ENCODE results near the gene PSME3IP1.
"Not testable (repeated sequence)": the region's sequence is repeated elsewhere in the genome, so short reads cannot be mapped to it uniquely, and the experiment has no call there.

PSME3IP1 gene

DNA sequence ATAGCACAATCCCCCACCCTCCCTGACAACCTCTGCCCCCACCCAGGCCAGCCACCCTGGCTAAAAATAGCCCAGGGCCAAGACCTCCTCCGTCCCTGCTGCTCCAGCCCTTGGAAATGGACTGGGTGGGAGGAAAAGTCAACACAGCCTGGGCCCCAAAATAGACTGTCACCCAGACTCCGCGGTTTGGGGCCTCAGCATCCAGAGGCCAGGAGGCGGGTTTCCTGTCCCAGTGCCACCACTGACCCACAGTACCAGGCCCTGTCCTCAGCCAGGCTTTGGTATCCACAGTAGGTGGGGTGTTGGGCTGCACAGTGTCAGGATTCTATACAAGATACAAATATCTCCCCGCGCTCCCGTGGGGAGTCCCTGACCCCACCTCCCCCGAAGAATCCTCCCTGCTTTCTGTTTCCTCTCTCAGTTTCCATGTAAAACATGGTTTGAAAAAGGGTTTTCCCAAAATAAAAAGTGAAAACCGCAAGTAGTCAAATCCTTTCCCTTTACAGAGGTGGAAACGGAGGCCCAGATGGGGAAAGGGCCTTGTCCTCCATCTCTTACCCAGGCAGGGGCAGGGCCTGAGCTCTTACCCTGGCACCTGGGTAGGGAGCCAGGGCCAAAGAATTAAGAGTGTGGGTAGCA, 73.3 kb downstream of the PSME3IP1 start:
- H3K4me3 ChIP-seq (ENCODE audit: low read length) = no peak overlapping the region

DNA sequence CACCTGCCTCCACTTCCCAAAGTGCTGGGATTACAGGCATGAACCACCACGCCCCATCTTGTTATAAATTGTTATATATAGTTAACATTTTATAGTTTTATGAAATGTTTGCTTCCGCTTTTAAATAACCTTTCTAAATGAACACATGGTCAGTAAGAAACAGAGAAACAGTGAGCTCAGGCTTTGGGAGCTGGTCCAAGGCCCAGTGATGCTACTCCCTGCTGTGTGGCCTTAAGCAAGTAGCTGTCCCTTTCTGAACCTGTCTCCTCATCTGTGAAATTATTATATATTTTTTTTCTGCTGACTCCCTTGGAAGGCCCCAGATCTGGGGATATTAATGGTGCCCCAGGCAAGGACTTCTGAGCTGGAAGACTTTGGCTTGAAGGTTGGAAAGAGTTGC, 74.4 kb downstream of the PSME3IP1 start:
- H3K9me3 ChIP-seq (ENCODE audit: control insufficient read depth, insufficient read depth, low read length) = no peaks in the 10 kb centered on the region
- 0 out of 2 replicates have a peak, but pooled peaks cover 4% of the 10 kb centered on the region for H3F3A ChIP-seq (ENCODE audit: control insufficient read depth, insufficient read depth)
- no peaks in the 10 kb centered on the region for H3K79me2 ChIP-seq (ENCODE audit: control insufficient read depth, low read length)
- TF ChIP-seq EZH2phosphoT487 (IDR thresholded peaks at IDR 0.05; ENCODE audit: borderline replicate concordance, low read length) (no peak), CTCF (IDR thresholded peaks at IDR 0.05; ENCODE audit: low read depth, low read length, poor library complexity, severe bottlenecking) (no peak)
- H3K9me2 ChIP-seq (replicated peaks; ENCODE audit: control insufficient read depth, low read length) = no peaks in the 10 kb centered on the region
- H3K4me3 ChIP-seq (ENCODE audit: low read length) = no peak overlapping the region
- H4K20me1 ChIP-seq (ENCODE audit: control insufficient read depth, insufficient read depth, low read depth, low read length) = no peaks in the 10 kb centered on the region
- H3K27ac ChIP-seq (ENCODE audit: low read depth, low read length) = no peak overlapping the region
- no peak overlapping the region for H3K4me2 ChIP-seq (ENCODE audit: low read length)
- H3K27me3 ChIP-seq (ENCODE audit: control insufficient read depth, low read length) = no peaks in the 10 kb centered on the region
- H3K36me3 ChIP-seq (ENCODE audit: control insufficient read depth, low read length) = no peaks in the 10 kb centered on the region
- H3K4me1 ChIP-seq (ENCODE audit: control insufficient read depth, low read length) = peaks cover 16% of the 10 kb centered on the region; the same call in 1 of the 2 replicates

More for the DNA sequence above, 73.3 kb downstream of the PSME3IP1 start:
- Histone ChIP-seq H3K4me2 (ENCODE audit: low read length) (no peak overlapping the region), H3K79me2 (ENCODE audit: control insufficient read depth, low read length) (no peaks in the 10 kb centered on the region), H3K9me3 (ENCODE audit: control insufficient read depth, insufficient read depth, low read length) (no peaks in the 10 kb centered on the region), H3F3A (ENCODE audit: control insufficient read depth, insufficient read depth) (0 out of 2 replicates have a peak, but pooled peaks cover 4% of the 10 kb centered on the region), H3K36me3 (ENCODE audit: control insufficient read depth, low read length) (no peaks in the 10 kb centered on the region), H3K27me3 (ENCODE audit: control insufficient read depth, low read length) (no peaks in the 10 kb centered on the region), H4K20me1 (ENCODE audit: control insufficient read depth, insufficient read depth, low read depth, low read length) (no peaks in the 10 kb centered on the region), H3K27ac (ENCODE audit: low read depth, low read length) (no peak overlapping the region), H3K4me1 (ENCODE audit: control insufficient read depth, low read length) (peaks cover 16% of the 10 kb centered on the region; the same call in 1 of the 2 replicates), H3K9me2 (replicated peaks; ENCODE audit: control insufficient read depth, low read length) (no peaks in the 10 kb centered on the region)
- no peak for TF ChIP-seq CTCF (IDR thresholded peaks at IDR 0.05; ENCODE audit: low read depth, low read length, poor library complexity, severe bottlenecking)
- no peak for TF ChIP-seq EZH2phosphoT487 (IDR thresholded peaks at IDR 0.05; ENCODE audit: borderline replicate concordance, low read length)

DNA sequence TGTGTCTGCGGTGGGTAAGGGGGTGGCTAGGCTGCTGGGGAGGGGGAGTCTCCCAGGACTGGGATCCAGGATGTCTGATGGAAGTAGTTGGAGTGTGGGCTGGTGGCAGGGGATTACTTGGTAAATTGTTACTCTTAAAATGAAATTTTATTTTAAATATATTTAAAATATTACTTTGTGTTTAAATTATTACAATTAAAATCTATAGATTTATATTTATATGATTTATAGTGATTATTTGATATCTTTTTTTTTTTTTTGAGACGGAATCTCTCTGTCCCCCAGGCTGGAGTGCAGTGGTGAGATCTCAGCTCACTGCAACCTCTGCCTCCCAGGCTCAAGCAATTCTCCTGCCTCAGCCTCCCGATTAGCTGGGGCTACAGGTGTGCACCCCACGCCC, 74.9 kb downstream of the PSME3IP1 start:
- H3K9me3 ChIP-seq (ENCODE audit: control insufficient read depth, insufficient read depth, low read length) = no peaks in the 10 kb centered on the region
- TF ChIP-seq CTCF (IDR thresholded peaks at IDR 0.05; ENCODE audit: low read depth, low read length, poor library complexity, severe bottlenecking) = no peak
- no peak overlapping the region for H3K4me2 ChIP-seq (ENCODE audit: low read length)
- H3K9me2 ChIP-seq (replicated peaks; ENCODE audit: control insufficient read depth, low read length) = no peaks in the 10 kb centered on the region
- no peak overlapping the region for H3K4me3 ChIP-seq (ENCODE audit: low read length)
- H3K36me3 ChIP-seq (ENCODE audit: control insufficient read depth, low read length) = no peaks in the 10 kb centered on the region
- H3K27ac ChIP-seq (ENCODE audit: low read depth, low read length) = no peak overlapping the region
- H3F3A ChIP-seq (ENCODE audit: control insufficient read depth, insufficient read depth) = 0 out of 2 replicates have a peak, but pooled peaks cover 4% of the 10 kb centered on the region
- H3K79me2 ChIP-seq (ENCODE audit: control insufficient read depth, low read length) = no peaks in the 10 kb centered on the region
- no peaks in the 10 kb centered on the region for H4K20me1 ChIP-seq (ENCODE audit: control insufficient read depth, insufficient read depth, low read depth, low read length)
- no peaks in the 10 kb centered on the region for H3K27me3 ChIP-seq (ENCODE audit: control insufficient read depth, low read length)
- peaks cover 16% of the 10 kb centered on the region; the same call in 1 of the 2 replicates for H3K4me1 ChIP-seq (ENCODE audit: control insufficient read depth, low read length)

GRCh38 chr16:57109259-57110105, 76.4 kb downstream of the PSME3IP1 start:
- H3K4me2 ChIP-seq (ENCODE audit: low read length); H3K9me3 ChIP-seq (ENCODE audit: control insufficient read depth, insufficient read depth, low read length); H3F3A ChIP-seq (ENCODE audit: control insufficient read depth, insufficient read depth); H3K4me3 ChIP-seq (ENCODE audit: low read length); H3K36me3 ChIP-seq (ENCODE audit: control insufficient read depth, low read length); H3K79me2 ChIP-seq (ENCODE audit: control insufficient read depth, low read length); H3K9me2 ChIP-seq (replicated peaks; ENCODE audit: control insufficient read depth, low read length); H3K27me3 ChIP-seq (ENCODE audit: control insufficient read depth, low read length); H4K20me1 ChIP-seq (ENCODE audit: control insufficient read depth, insufficient read depth, low read depth, low read length); H3K27ac ChIP-seq (ENCODE audit: low read depth, low read length): not testable (repeated sequence)
- H3K4me1 ChIP-seq (ENCODE audit: control insufficient read depth, low read length) = peaks cover 15% of the 10 kb centered on the region; the same call in 1 of the 2 replicates

Measured in DOHH2 (cell line).